ENCODE measurements around the gene BCKDHA. TPM values are rescaled to one million over a fixed set of nuclear protein-coding genes. Genes with fewer than 3 reads are reported as not detected.
"Not testable (repeated sequence)": the region's sequence is repeated elsewhere in the genome, so short reads cannot be mapped to it uniquely, and the experiment has no call there.

BCKDHA gene
- total RNA-seq, 2 experiments from 2014 or later, result 21.3 to 28.0 TPM

DNA sequence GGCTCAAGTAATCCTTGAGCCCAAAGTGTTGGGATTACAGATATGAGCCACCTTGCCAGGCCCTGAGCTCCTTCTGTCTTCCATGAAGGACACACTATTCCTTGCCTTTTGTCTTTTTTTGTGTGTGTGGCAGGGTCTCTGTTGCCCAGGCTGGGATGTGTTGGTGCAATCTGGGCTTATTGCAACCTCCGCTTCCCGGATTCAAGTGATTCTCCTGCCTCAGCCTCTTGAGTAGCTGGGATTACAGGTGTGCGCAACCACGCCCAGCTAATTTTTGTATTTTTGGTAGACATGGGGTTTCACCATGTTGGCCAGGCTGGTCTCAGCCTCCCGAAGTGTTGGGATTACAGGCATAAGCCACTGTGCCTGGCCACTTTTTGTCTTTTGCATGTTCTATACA is 11.2 kb downstream of the BCKDHA start:
- H3K4me1 Mint-ChIP-seq, result not testable (repeated sequence)

GRCh38 chr19:41409288-41409687 is 11.7 kb downstream of the BCKDHA start:
- Mint-ChIP-seq H3K27ac (no peak overlapping the region), H3K27me3 (no peaks in the 10 kb centered on the region), H3K4me3 (no peak overlapping the region), H3K36me3 (peaks cover 7% of the 10 kb centered on the region), H3K4me1 (peaks cover 9% of the 10 kb centered on the region), H3K9me3 (no peaks in the 10 kb centered on the region)
- no peak for DNase-seq

More for the DNA sequence above, 11.2 kb downstream of the BCKDHA start:
- H3K36me3 Mint-ChIP-seq, H3K9me3 Mint-ChIP-seq, H3K27ac Mint-ChIP-seq, H3K4me3 Mint-ChIP-seq, H3K27me3 Mint-ChIP-seq, DNase-seq: not testable (repeated sequence)

DNA sequence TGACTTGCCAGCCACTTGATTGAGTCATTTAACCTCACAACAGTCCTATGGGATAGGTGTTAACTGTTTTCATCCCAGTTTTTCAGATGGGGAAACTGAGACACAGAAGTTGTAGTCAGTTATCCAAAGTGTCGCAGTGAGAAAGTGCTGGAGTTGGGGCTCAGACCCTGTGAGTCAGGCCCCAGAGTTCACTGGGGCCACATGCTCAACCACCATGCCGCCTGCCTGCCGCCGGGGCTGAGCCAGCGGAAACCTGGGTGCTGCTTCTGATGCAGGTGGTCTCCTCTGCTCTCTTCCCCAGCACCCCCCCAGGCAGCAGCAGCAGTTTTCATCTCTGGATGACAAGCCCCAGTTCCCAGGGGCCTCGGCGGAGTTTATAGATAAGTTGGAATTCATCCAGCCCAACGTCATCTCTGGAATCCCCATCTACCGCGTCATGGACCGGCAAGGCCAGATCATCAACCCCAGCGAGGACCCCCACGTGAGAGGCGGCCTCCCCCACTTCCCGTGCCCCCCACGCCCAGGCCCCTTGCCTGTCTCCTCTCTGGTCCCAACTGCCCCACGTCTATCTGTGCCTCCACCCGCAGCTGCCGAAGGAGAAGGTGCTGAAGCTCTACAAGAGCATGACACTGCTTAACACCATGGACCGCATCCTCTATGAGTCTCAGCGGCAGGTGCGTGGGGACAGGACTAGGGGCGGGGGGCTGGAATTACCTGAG is 12.9 kb downstream of the BCKDHA start:
- peaks cover 9% of the 10 kb centered on the region for H3K36me3 Mint-ChIP-seq
- peaks cover 9% of the 10 kb centered on the region for H3K4me1 Mint-ChIP-seq
- H3K27me3 Mint-ChIP-seq, result no peaks in the 10 kb centered on the region
- no peak for DNase-seq
- H3K4me3 Mint-ChIP-seq, result no peak overlapping the region
- no peaks in the 10 kb centered on the region for H3K9me3 Mint-ChIP-seq
- H3K27ac Mint-ChIP-seq, result no peak overlapping the region

GRCh38 chr19:41411100-41411967 is 13.7 kb downstream of the BCKDHA start:
- Mint-ChIP-seq H3K27ac (no peak overlapping the region), H3K4me1 (peaks cover 9% of the 10 kb centered on the region), H3K9me3 (no peaks in the 10 kb centered on the region), H3K36me3 (peaks cover 9% of the 10 kb centered on the region), H3K4me3 (no peak overlapping the region), H3K27me3 (no peaks in the 10 kb centered on the region)
- DNase-seq, result no peak

- H3K9me3 Mint-ChIP-seq, result no peaks in the 10 kb centered on the region
Observed at GRCh38 chr19:41411968-41412265, 14.3 kb downstream of the BCKDHA start.

DNA sequence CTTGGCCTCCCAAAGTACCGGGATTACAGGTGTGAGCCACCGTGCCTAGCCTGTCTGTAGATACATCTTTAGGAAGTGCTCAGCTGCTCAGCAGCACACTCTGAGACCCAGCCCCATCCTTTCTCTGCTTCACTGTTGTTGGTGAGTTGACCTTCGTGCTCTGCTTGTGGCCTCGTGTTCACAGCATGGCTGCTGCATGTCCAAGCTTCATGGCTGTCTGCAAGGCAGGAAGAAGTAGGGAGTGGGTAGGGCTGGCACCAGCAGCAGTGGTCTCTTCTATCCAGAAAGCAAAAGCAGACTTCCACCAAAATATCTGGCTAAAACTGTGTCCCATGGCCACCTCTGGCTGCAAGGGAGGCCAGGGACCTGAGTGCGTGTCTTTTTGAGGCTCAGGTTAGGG is 15.3 kb downstream of the BCKDHA start:
- Mint-ChIP-seq H3K4me3 (no peak overlapping the region), H3K36me3 (peaks cover 9% of the 10 kb centered on the region), H3K4me1 (peaks cover 9% of the 10 kb centered on the region), H3K27me3 (no peaks in the 10 kb centered on the region), H3K27ac (no peak overlapping the region), H3K9me3 (no peaks in the 10 kb centered on the region)
- DNase-seq, result no peak

More at GRCh38 chr19:41411968-41412265, 14.3 kb downstream of the BCKDHA start:
- H3K27ac Mint-ChIP-seq, result no peak overlapping the region
- H3K4me1 Mint-ChIP-seq, result peaks cover 9% of the 10 kb centered on the region
- H3K4me3 Mint-ChIP-seq, result no peak overlapping the region
- no peak for DNase-seq
- no peaks in the 10 kb centered on the region for H3K27me3 Mint-ChIP-seq
- peaks cover 9% of the 10 kb centered on the region for H3K36me3 Mint-ChIP-seq

DNA sequence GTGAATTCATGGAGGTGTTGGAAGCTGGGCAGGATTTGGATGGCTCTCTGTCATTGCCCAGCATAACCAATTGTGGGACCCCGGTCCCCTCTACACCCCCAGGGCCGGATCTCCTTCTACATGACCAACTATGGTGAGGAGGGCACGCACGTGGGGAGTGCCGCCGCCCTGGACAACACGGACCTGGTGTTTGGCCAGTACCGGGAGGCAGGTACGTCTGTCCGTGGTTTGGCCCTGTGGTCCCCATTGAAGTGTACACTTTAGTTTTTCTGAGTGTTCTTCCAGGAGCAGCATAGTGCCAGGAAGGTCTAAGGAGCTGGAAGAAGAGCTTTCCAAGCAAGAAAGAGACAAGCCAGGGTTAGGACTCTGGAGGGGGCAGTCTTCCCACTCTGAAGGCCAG is 16.3 kb downstream of the BCKDHA start:
- Mint-ChIP-seq H3K36me3 (peaks cover 9% of the 10 kb centered on the region), H3K27ac (no peak overlapping the region), H3K9me3 (no peaks in the 10 kb centered on the region), H3K4me1 (peaks cover 9% of the 10 kb centered on the region), H3K4me3 (no peak overlapping the region), H3K27me3 (no peaks in the 10 kb centered on the region)
- DNase-seq, result no peak

- Mint-ChIP-seq H3K27ac (peak overlapping the region; percentile 28), H3K27me3 (no peaks in the 10 kb centered on the region), H3K9me3 (no peaks in the 10 kb centered on the region), H3K4me1 (peaks cover 6% of the 10 kb centered on the region), H3K36me3 (peaks cover 12% of the 10 kb centered on the region), H3K4me3 (no peak overlapping the region)
- DNase-seq, result no peak
Observed at GRCh38 chr19:41414461-41414860, 16.8 kb downstream of the BCKDHA start.

DNA sequence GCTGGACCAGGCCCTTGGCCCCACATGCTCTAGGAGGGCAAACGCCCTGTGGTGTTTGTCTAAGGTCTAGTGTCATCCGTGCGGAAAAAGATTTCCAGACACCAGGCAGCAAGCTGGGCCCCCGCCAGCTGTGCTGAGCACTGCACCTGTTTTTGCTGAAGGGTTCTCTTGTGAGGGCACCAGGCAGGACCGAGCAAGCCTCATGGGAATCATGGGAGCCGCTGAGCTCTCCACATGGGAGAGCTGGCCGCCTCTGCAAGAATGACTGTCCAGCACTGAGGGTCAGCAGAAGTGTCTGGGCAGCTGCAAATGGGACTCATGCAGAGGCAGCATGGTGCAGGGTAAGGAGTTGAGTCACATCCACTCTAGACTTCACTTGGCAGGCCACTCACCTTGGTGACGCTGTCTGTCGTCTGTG is 17.5 kb downstream of the BCKDHA start:
- no peak for DNase-seq
- Mint-ChIP-seq H3K4me1 (peaks cover 1% of the 10 kb centered on the region), H3K4me3 (no peak overlapping the region), H3K36me3 (peaks cover 13% of the 10 kb centered on the region), H3K27ac (no peak overlapping the region), H3K9me3 (no peaks in the 10 kb centered on the region), H3K27me3 (no peaks in the 10 kb centered on the region)

DNA sequence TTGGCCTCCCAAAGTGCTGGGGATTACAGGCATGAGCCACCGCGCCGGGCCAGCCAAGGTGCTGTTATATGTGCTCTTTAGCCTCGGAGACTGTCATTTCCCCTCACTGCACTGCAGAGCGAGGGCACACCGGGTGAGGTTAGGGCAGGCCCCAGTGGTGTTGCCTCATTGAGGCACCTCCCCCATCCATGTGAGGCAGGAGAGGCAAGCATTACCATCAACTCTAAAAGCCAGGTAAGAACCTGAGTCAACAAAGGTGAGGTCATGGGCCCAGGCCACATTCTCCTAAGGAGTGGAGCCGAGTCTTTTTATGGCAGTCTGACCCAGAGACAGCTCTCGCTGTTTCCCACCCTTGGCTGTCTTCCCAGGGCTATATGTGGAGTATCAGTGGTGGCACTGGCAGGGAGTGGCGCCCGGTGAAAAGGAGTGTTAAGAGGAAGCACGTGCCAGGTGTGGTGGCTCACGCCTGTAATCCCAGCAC is 18.6 kb downstream of the BCKDHA start:
- no peaks in the 10 kb centered on the region for H3K9me3 Mint-ChIP-seq
- no peak overlapping the region for H3K27ac Mint-ChIP-seq
- no peak overlapping the region for H3K4me3 Mint-ChIP-seq
- H3K36me3 Mint-ChIP-seq, result peaks cover 15% of the 10 kb centered on the region
- H3K4me1 Mint-ChIP-seq, result no peaks in the 10 kb centered on the region
- DNase-seq, result no peak
- H3K27me3 Mint-ChIP-seq, result no peaks in the 10 kb centered on the region

GRCh38 chr19:41420101-41420880 is 22.7 kb downstream of the BCKDHA start:
- H3K4me3 Mint-ChIP-seq, result no peak overlapping the region
- H3K36me3 Mint-ChIP-seq, result peaks cover 11% of the 10 kb centered on the region
- no peaks in the 10 kb centered on the region for H3K4me1 Mint-ChIP-seq
- H3K27ac Mint-ChIP-seq, result no peak overlapping the region
- DNase-seq, result no peak
- H3K9me3 Mint-ChIP-seq, result no peaks in the 10 kb centered on the region
- no peaks in the 10 kb centered on the region for H3K27me3 Mint-ChIP-seq

DNA sequence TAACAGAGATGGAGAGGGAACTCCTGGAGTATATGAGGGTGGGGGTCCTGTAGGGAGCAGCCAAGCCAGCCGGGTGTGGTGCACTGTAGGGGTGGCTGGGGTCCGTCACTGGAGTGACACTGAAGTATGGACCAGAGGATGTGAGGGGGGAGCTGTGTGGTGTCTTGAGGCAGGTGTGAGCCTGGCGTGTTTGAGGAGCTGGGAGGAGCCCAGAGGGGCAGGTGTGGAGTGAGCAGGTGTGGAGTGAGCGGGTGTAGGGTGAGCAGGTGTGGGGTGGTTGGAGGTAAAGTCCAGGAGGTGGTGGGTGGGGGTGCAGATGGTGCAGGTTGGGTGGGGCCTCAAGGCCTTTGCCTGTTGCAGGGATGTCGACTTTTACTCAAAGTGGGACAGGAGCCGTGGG is 23.7 kb downstream of the BCKDHA start:
- no peaks in the 10 kb centered on the region for H3K27me3 Mint-ChIP-seq
- H3K4me1 Mint-ChIP-seq, result no peaks in the 10 kb centered on the region
- H3K4me3 Mint-ChIP-seq, result no peak overlapping the region
- H3K36me3 Mint-ChIP-seq, result peaks cover 11% of the 10 kb centered on the region
- H3K27ac Mint-ChIP-seq, result peak overlapping the region; percentile 47
- DNase-seq, result no peak
- no peaks in the 10 kb centered on the region for H3K9me3 Mint-ChIP-seq

- DNase-seq, result no peak
- peaks cover 3% of the 10 kb centered on the region for H3K4me1 Mint-ChIP-seq
- H3K4me3 Mint-ChIP-seq, result no peak overlapping the region
- H3K27me3 Mint-ChIP-seq, result no peaks in the 10 kb centered on the region
- peaks cover 11% of the 10 kb centered on the region for H3K36me3 Mint-ChIP-seq
- no peak overlapping the region for H3K27ac Mint-ChIP-seq
- no peaks in the 10 kb centered on the region for H3K9me3 Mint-ChIP-seq
Observed at GRCh38 chr19:41421973-41422372, 24.4 kb downstream of the BCKDHA start.

- no peak overlapping the region for H3K27ac Mint-ChIP-seq
- H3K9me3 Mint-ChIP-seq, result no peaks in the 10 kb centered on the region
- peaks cover 6% of the 10 kb centered on the region for H3K4me1 Mint-ChIP-seq
- peaks cover 11% of the 10 kb centered on the region for H3K36me3 Mint-ChIP-seq
- DNase-seq, result no peak
- H3K4me3 Mint-ChIP-seq, result no peak overlapping the region
- H3K27me3 Mint-ChIP-seq, result no peaks in the 10 kb centered on the region
Observed at GRCh38 chr19:41422456-41422855, 24.8 kb downstream of the BCKDHA start.

DNA sequence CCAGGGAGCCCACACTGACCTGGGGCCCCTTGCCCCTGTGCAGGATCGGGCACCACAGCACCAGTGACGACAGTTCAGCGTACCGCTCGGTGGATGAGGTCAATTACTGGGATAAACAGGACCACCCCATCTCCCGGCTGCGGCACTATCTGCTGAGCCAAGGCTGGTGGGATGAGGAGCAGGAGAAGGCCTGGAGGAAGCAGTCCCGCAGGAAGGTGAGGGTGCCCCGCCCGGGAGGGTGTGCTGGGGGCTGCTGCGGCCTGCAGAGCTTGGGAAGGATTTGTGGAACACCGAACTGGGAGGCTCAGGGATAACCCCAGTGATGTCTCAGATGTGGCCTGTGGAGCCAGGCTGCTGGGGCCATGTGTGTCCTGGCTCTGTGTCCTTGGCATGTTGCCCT is 25.3 kb downstream of the BCKDHA start:
- H3K36me3 Mint-ChIP-seq, result peaks cover 11% of the 10 kb centered on the region
- H3K27ac Mint-ChIP-seq, result no peak overlapping the region
- DNase-seq, result no peak
- H3K4me3 Mint-ChIP-seq, result no peak overlapping the region
- peaks cover 11% of the 10 kb centered on the region for H3K4me1 Mint-ChIP-seq
- H3K27me3 Mint-ChIP-seq, result no peaks in the 10 kb centered on the region
- H3K9me3 Mint-ChIP-seq, result no peaks in the 10 kb centered on the region
